RPMI8226 (cell line): ENCODE data around the gene TYR.
"Not testable (repeated sequence)": the region's sequence is repeated elsewhere in the genome, so short reads cannot be mapped to it uniquely, and the experiment has no call there.

Source experiments
- DNase-seq: peaks from one replicate; pipeline ENCODE4 v3.0.0-alpha.2; 2015

Gene TYR

GRCh38 chr11:89273220-89273619, 95.5 kb downstream of the TYR start:
- not testable (repeated sequence) for DNase-seq

- no peak for DNase-seq
Observed at GRCh38 chr11:89275966-89276365, 98.3 kb downstream of the TYR start.

GRCh38 chr11:89279176-89279575, 101.5 kb downstream of the TYR start:
- no peak for DNase-seq

GRCh38 chr11:89281032-89281677, 103.5 kb downstream of the TYR start:
- DNase-seq = not testable (repeated sequence)

GRCh38 chr11:89286601-89287000, 108.9 kb downstream of the TYR start:
- DNase-seq = not testable (repeated sequence)

GRCh38 chr11:89288004-89288403, 110.3 kb downstream of the TYR start:
- not testable (repeated sequence) for DNase-seq

- DNase-seq = no peak
Observed at GRCh38 chr11:89293965-89294679, 116.4 kb downstream of the TYR start.

- not testable (repeated sequence) for DNase-seq
Observed at GRCh38 chr11:89295023-89295422, 117.3 kb downstream of the TYR start.

- DNase-seq = not testable (repeated sequence)
Observed at GRCh38 chr11:89303029-89303428, 125.4 kb downstream of the TYR start.

- DNase-seq = not testable (repeated sequence)
Observed at GRCh38 chr11:89308272-89308671, 130.6 kb downstream of the TYR start.

GRCh38 chr11:89309321-89309985, 131.8 kb downstream of the TYR start:
- DNase-seq = not testable (repeated sequence)

GRCh38 chr11:89310607-89311006, 132.9 kb downstream of the TYR start:
- not testable (repeated sequence) for DNase-seq

- no peak for DNase-seq
Observed at GRCh38 chr11:89321401-89321800, 143.7 kb downstream of the TYR start.

GRCh38 chr11:89327885-89328284, 150.2 kb downstream of the TYR start:
- DNase-seq = no peak

- not testable (repeated sequence) for DNase-seq
Observed at GRCh38 chr11:89331940-89332339, 154.3 kb downstream of the TYR start.

GRCh38 chr11:89333704-89334103, 156.0 kb downstream of the TYR start:
- not testable (repeated sequence) for DNase-seq

- not testable (repeated sequence) for DNase-seq
Observed at GRCh38 chr11:89337100-89337650, 159.5 kb downstream of the TYR start.

- DNase-seq = not testable (repeated sequence)
Observed at GRCh38 chr11:89338073-89338472, 160.4 kb downstream of the TYR start.

GRCh38 chr11:89340450-89340849, 162.8 kb downstream of the TYR start:
- DNase-seq = not testable (repeated sequence)

- not testable (repeated sequence) for DNase-seq
Observed at GRCh38 chr11:89342880-89343572, 165.4 kb downstream of the TYR start.
